ENCODE measurements around the gene CREG2.
"Not testable (repeated sequence)": the region's sequence is repeated elsewhere in the genome, so short reads cannot be mapped to it uniquely, and the experiment has no call there.

Gene CREG2

GRCh38 chr2:101349893-101350662 lies 37.2 kb downstream of the CREG2 start:
- DNase-seq (ENCODE audit: insufficient read length, low spot score) (no peak), FAIRE-seq (no peak)

- DNase-seq (ENCODE audit: insufficient read length, low spot score) (no peak), FAIRE-seq (no peak)
Measured at GRCh38 chr2:101348883-101349282, 38.4 kb downstream of the CREG2 start.

GRCh38 chr2:101346909-101347308 lies 40.4 kb downstream of the CREG2 start:
- no peak for FAIRE-seq
- no peak for DNase-seq (ENCODE audit: insufficient read length, low spot score)

- no peak for DNase-seq (ENCODE audit: insufficient read length, low spot score)
- no peak for FAIRE-seq
Measured at GRCh38 chr2:101344137-101344536, 43.2 kb downstream of the CREG2 start.

- DNase-seq (ENCODE audit: insufficient read length, low spot score) (no peak), FAIRE-seq (no peak)
Measured at GRCh38 chr2:101342625-101343008, 44.7 kb downstream of the CREG2 start.

GRCh38 chr2:101341901-101342624 lies 45.2 kb downstream of the CREG2 start:
- FAIRE-seq: no peak
- peak; percentile 82 for DNase-seq (ENCODE audit: insufficient read length, low spot score)

- FAIRE-seq (no peak), DNase-seq (ENCODE audit: insufficient read length, low spot score) (no peak)
Measured at GRCh38 chr2:101341421-101341820, 45.9 kb downstream of the CREG2 start.

GRCh38 chr2:101340141-101340551 lies 47.2 kb downstream of the CREG2 start:
- FAIRE-seq (no peak), DNase-seq (ENCODE audit: insufficient read length, low spot score) (no peak)

- no peak for DNase-seq (ENCODE audit: insufficient read length, low spot score)
- FAIRE-seq: no peak
Measured at GRCh38 chr2:101339266-101339880, 47.9 kb downstream of the CREG2 start.

GRCh38 chr2:101337877-101338276 lies 49.4 kb downstream of the CREG2 start:
- DNase-seq (ENCODE audit: insufficient read length, low spot score): no peak
- no peak for FAIRE-seq

- DNase-seq (ENCODE audit: insufficient read length, low spot score) (no peak), FAIRE-seq (no peak)
Measured at GRCh38 chr2:101332885-101333766, 54.2 kb downstream of the CREG2 start.

GRCh38 chr2:101331202-101331601 lies 56.1 kb downstream of the CREG2 start:
- FAIRE-seq (no peak), DNase-seq (ENCODE audit: insufficient read length, low spot score) (no peak)

GRCh38 chr2:101330253-101330933 lies 56.9 kb downstream of the CREG2 start:
- DNase-seq (ENCODE audit: insufficient read length, low spot score): no peak
- no peak for FAIRE-seq

GRCh38 chr2:101329026-101329425 lies 58.3 kb downstream of the CREG2 start:
- FAIRE-seq (no peak), DNase-seq (ENCODE audit: insufficient read length, low spot score) (no peak)

GRCh38 chr2:101328474-101329007 lies 58.8 kb downstream of the CREG2 start:
- no peak for DNase-seq (ENCODE audit: insufficient read length, low spot score)
- no peak for FAIRE-seq

GRCh38 chr2:101327863-101328394 lies 59.4 kb downstream of the CREG2 start:
- DNase-seq (ENCODE audit: insufficient read length, low spot score): no peak
- no peak for FAIRE-seq

GRCh38 chr2:101325425-101325824 lies 61.9 kb downstream of the CREG2 start:
- FAIRE-seq: no peak

GRCh38 chr2:101316568-101316967 lies 70.7 kb downstream of the CREG2 start:
- not testable (repeated sequence) for FAIRE-seq; DNase-seq (ENCODE audit: insufficient read length, low spot score)

More at GRCh38 chr2:101325425-101325824, 61.9 kb downstream of the CREG2 start:
- DNase-seq (ENCODE audit: insufficient read length, low spot score): no peak

GRCh38 chr2:101311696-101312017 lies 75.6 kb downstream of the CREG2 start:
- FAIRE-seq: no peak

More at GRCh38 chr2:101311696-101312017, 75.6 kb downstream of the CREG2 start:
- no peak for DNase-seq (ENCODE audit: insufficient read length, low spot score)

Measured in HTR-8/SVneo (cell line).